GM12892 (cell line): ENCODE measurements around the gene CPA3.

Experiments used
- POLR2A ChIP-seq: IDR thresholded peaks from 2 replicates; pipeline ENCODE4 v1.6.1; 2011; ENCODE audit warnings: low read depth, low read length, control low read depth
- POLR2AphosphoS5 ChIP-seq: IDR thresholded peaks from 2 replicates; pipeline ENCODE4 v1.6.1; 2011; ENCODE audit warnings: low read depth, low read length, control low read depth

GRCh38 chr3:148827585-148827984 is 37.5 kb upstream of the CPA3 start, which contains the start of gene CPB1:
- TF ChIP-seq POLR2A (no peak), POLR2AphosphoS5 (no peak)
